Body of pancreas (tissue), 4 donors: Measurements from ENCODE around the gene GIGYF2.

Source experiments
- CTCF ChIP-seq, 7 experiments: fragments of 450-650 bp in 4 of 7; fragments of 200-600 bp in 3 of 7; sonication (generic) in 3 of 7; IDR thresholded peaks; one replicate each; pipeline ENCODE4 v1.5.1; 2016 to 2019; ENCODE audit warnings: antibody characterized with exemption in 7 of 7
- POLR2A ChIP-seq, 3 donors: fragments of 450-650 bp; IDR thresholded peaks; one replicate each; pipeline ENCODE4 v1.6.1; 2016; ENCODE audit warnings: antibody characterized with exemption in 3 of 3, mild to moderate bottlenecking in 2 of 3

- TF ChIP-seq CTCF (IDR thresholded peaks at IDR 0.05) (no peak), POLR2A (IDR thresholded peaks at IDR 0.05) (no peak)
Observed at GRCh38 chr2:232831496-232831895, 134.4 kb downstream of the GIGYF2 start.
